GM19099 (cell line): ENCODE results near the gene NANP.
A peak's percentile ranks its signal among the peaks of the same experiment; 100 is the strongest.

Source experiments
- POLR2A ChIP-seq: IDR thresholded peaks from 3 replicates; pipeline ENCODE4 v1.6.1; 2011; ENCODE audit warnings: low read depth; ENCODE audit not compliant: insufficient read length; ENCODE audit errors: extremely low read depth

Gene NANP

GRCh38 chr20:25623736-25624499 is at the start of gene NANP:
NANP (minus strand) TSS chr20:25624014; CDS start chr20:25623948, 66 bp downstream.
- TF ChIP-seq POLR2A: peak; percentile 94

GRCh38 chr20:25672659-25673235 is 48.9 kb upstream of the NANP start:
- TF ChIP-seq POLR2A: no peak

GRCh38 chr20:25669826-25670422 is 46.1 kb upstream of the NANP start:
- no peak for TF ChIP-seq POLR2A

GRCh38 chr20:25668446-25668845 is 44.6 kb upstream of the NANP start:
- no peak for TF ChIP-seq POLR2A

- no peak for TF ChIP-seq POLR2A
These were observed 36.2 kb upstream of the NANP start for GRCh38 chr20:25659999-25660398.

- no peak for TF ChIP-seq POLR2A
These were observed 30.7 kb upstream of the NANP start for GRCh38 chr20:25654487-25654886.

GRCh38 chr20:25644814-25645213 is 21.0 kb upstream of the NANP start:
- TF ChIP-seq POLR2A: no peak

GRCh38 chr20:25643716-25644115 is 19.9 kb upstream of the NANP start:
- TF ChIP-seq POLR2A: no peak

- no peak for TF ChIP-seq POLR2A
These were observed 13.4 kb upstream of the NANP start for GRCh38 chr20:25637247-25637646.

GRCh38 chr20:25632940-25633790 is 9.4 kb upstream of the NANP start:
- no peak for TF ChIP-seq POLR2A

GRCh38 chr20:25629816-25630499 is 6.1 kb upstream of the NANP start:
- no peak for TF ChIP-seq POLR2A

- TF ChIP-seq POLR2A: no peak
These were observed 3.0 kb upstream of the NANP start for GRCh38 chr20:25626779-25627178.

GRCh38 chr20:25624500-25624939 is 706 bp upstream of the NANP start:
- no peak for TF ChIP-seq POLR2A

GRCh38 chr20:25623225-25623735 is 534 bp downstream of the NANP start:
- no peak for TF ChIP-seq POLR2A
